Keratinocyte (primary cell): ENCODE measurements around the gene SLCO3A1. TPM values are rescaled to one million over a fixed set of nuclear protein-coding genes. Genes with fewer than 3 reads are reported as not detected.

Source experiments
- DNase-seq: peaks from one replicate; pipeline ENCODE4 v3.0.0-alpha.2; 2011; ENCODE audit warnings: low read depth, missing footprints, low spot score
- FAIRE-seq: peaks from 2 replicates; lab custom pipeline; 2011; peaks lifted over from hg19 to GRCh38; lab: Jason Lieb, UNC
- H2AFZ ChIP-seq: 2 replicates; pipeline ENCODE4 v1.6.0; 2012; ENCODE audit warnings: low read length, control low read depth, inconsistent platforms; ENCODE audit not compliant: control insufficient read depth
- H3K27ac ChIP-seq: 2 replicates; pipeline ENCODE4 v1.5.1; 2011; ENCODE audit warnings: low read length; ENCODE audit not compliant: control insufficient read depth, insufficient read depth
- H3K27me3 ChIP-seq: 3 replicates; pipeline ENCODE4 v1.6.0; 2011; ENCODE audit warnings: low read length; ENCODE audit not compliant: control insufficient read depth, insufficient read depth; ENCODE audit errors: extremely low read depth
- H3K36me3 ChIP-seq, 2 experiments: 2 replicates in 1 of 2; 3 replicates in 1 of 2; pipeline ENCODE4 v1.5.1; 2011; ENCODE audit warnings: low read length in 2 of 2, mild to moderate bottlenecking in 1 of 2; ENCODE audit not compliant: control insufficient read depth in 2 of 2, insufficient read depth in 2 of 2; ENCODE audit errors: extremely low read depth in 1 of 2
- H3K4me1 ChIP-seq: 3 replicates; pipeline ENCODE4 v1.5.1; 2011; ENCODE audit warnings: low read length; ENCODE audit not compliant: control insufficient read depth, insufficient read depth; ENCODE audit errors: extremely low read depth
- H3K4me2 ChIP-seq: 3 replicates; pipeline ENCODE4 v1.6.0; 2011; ENCODE audit warnings: low read depth, low read length; ENCODE audit not compliant: control insufficient read depth, insufficient read depth; ENCODE audit errors: extremely low read depth
- H3K4me3 ChIP-seq, 3 experiments: fragments of 200-600 bp in 1 of 3; sonication (generic) in 1 of 3; 2 replicates in 2 of 3; 3 replicates in 1 of 3; pipeline ENCODE4 v1.5.1; 2011 to 2016; ENCODE audit warnings: low read length in 3 of 3, mild to moderate bottlenecking in 3 of 3, control low read depth in 2 of 3, inconsistent platforms in 1 of 3, low read depth in 1 of 3, mixed read lengths in 1 of 3, mixed run types in 1 of 3, moderate library complexity in 1 of 3; ENCODE audit not compliant: control insufficient read depth in 2 of 3, insufficient read depth in 2 of 3; ENCODE audit errors: extremely low read depth in 1 of 3
- H3K79me2 ChIP-seq: 2 replicates; pipeline ENCODE4 v1.6.0; 2012; ENCODE audit warnings: low read length; ENCODE audit not compliant: control insufficient read depth, insufficient read depth
- H3K9ac ChIP-seq: 3 replicates; pipeline ENCODE4 v1.6.0; 2011; ENCODE audit warnings: low read length; ENCODE audit not compliant: control insufficient read depth, insufficient read depth; ENCODE audit errors: extremely low read depth
- H3K9me1 ChIP-seq: 3 replicates; pipeline ENCODE4 v1.6.0; 2011; ENCODE audit warnings: low read length; ENCODE audit not compliant: control insufficient read depth, insufficient read depth; ENCODE audit errors: extremely low read depth
- H3K9me3 ChIP-seq: 2 replicates; pipeline ENCODE4 v1.5.1; 2012; ENCODE audit warnings: low read depth, low read length; ENCODE audit not compliant: control insufficient read depth
- H4K20me1 ChIP-seq: 3 replicates; pipeline ENCODE4 v1.6.0; 2011; ENCODE audit warnings: low read length; ENCODE audit not compliant: control insufficient read depth, insufficient read depth; ENCODE audit errors: extremely low read depth
- CTCF ChIP-seq, 3 experiments: IDR thresholded peaks in 1 of 3; conservative IDR thresholded peaks in 1 of 3; optimal IDR thresholded peaks in 1 of 3; 2 replicates in 2 of 3; 3 replicates in 1 of 3; pipeline versions ENCODE3 to v1.5.1; 2011; ENCODE audit warnings: low read length in 3 of 3, mild to moderate bottlenecking in 3 of 3, moderate library complexity in 2 of 3, control low read depth in 1 of 3, inconsistent platforms in 1 of 3; ENCODE audit not compliant: insufficient read depth in 2 of 3; ENCODE audit errors: extremely low read depth in 1 of 3
- EZH2 ChIP-seq: IDR thresholded peaks from one replicate; pipeline ENCODE4 v1.6.1; 2012; ENCODE audit warnings: inconsistent platforms, mild to moderate bottlenecking, low read length, moderate library complexity
- dilution Hi-C: fragments of 300-500 bp; cut with MboI; formaldehyde crosslinking; loops from one replicate; pipeline ENCODE4 v1.7.0; 2020; ENCODE audit warnings: low sequenced_read_pairs; ENCODE audit not compliant: extremely low pct_ligation_motif_present
- polyA plus RNA-seq, 5 experiments: library from polyadenylated mRNA; depleted of rRNA in 3 of 5; stranded (reverse) in 3 of 5; stranded (forward) in 1 of 5; unstranded in 1 of 5; fragments of >200 nt; gene quantifications; 1 replicate in 1 of 5; 2 replicates in 3 of 5; 3 replicates in 1 of 5; pipeline versions ENCODE4 v1.2.1 to v1.2.3, GENCODE V29; 2011 to 2012; ENCODE audit warnings: missing spikeins in 2 of 5, low read depth in 1 of 5, low replicate concordance in 1 of 5

The SLCO3A1 gene
- polyA plus RNA-seq, 1 donor (not counting 4 experiments of a cell fraction or from before 2014, with no cell fraction given) = 21.3 TPM

GRCh38 chr15:91985297-91985696, 131.8 kb downstream of the SLCO3A1 start:
- Histone ChIP-seq H3K36me3 (no peaks in the 10 kb centered on the region), H3K4me2 (no peak overlapping the region), H3K9me1 (no peaks in the 10 kb centered on the region), H3K27ac (no peak overlapping the region), H3K9me3 (no peaks in the 10 kb centered on the region), H2AFZ (no peak overlapping the region), H3K9ac (no peak overlapping the region), H3K27me3 (no peaks in the 10 kb centered on the region), H3K4me3 (no peak overlapping the region), H4K20me1 (no peaks in the 10 kb centered on the region), H3K4me1 (no peaks in the 10 kb centered on the region), H3K79me2 (peaks cover 35% of the 10 kb centered on the region)
- no peak for TF ChIP-seq EZH2
- TF ChIP-seq CTCF (optimal IDR thresholded peaks at IDR 0.05 in 1 of 3, IDR thresholded peaks at IDR 0.05 in 1 of 3, conservative IDR thresholded peaks at IDR 0.05 in 1 of 3; ENCODE audit: extremely low read depth in 1 of 3, insufficient read depth in 2 of 3, low read length in 3 of 3) = no peak
- dilution Hi-C loops = no loop called here
- FAIRE-seq (no peak), DNase-seq (no peak)

- TF ChIP-seq EZH2 = no peak
- TF ChIP-seq CTCF (optimal IDR thresholded peaks at IDR 0.05 in 1 of 3, IDR thresholded peaks at IDR 0.05 in 1 of 3, conservative IDR thresholded peaks at IDR 0.05 in 1 of 3; ENCODE audit: extremely low read depth in 1 of 3, insufficient read depth in 2 of 3, low read length in 3 of 3) = no peak
- DNase-seq (no peak), FAIRE-seq (no peak)
- H3K27me3 ChIP-seq = no peaks in the 10 kb centered on the region
- peaks cover 26% of the 10 kb centered on the region for H3K79me2 ChIP-seq
- H2AFZ ChIP-seq = no peak overlapping the region
- no peak overlapping the region for H3K27ac ChIP-seq
- no peak overlapping the region for H3K4me3 ChIP-seq
- no peak overlapping the region for H3K4me2 ChIP-seq
- no peaks in the 10 kb centered on the region for H3K9me3 ChIP-seq
- dilution Hi-C loops = no loop called here
- no peak overlapping the region for H3K9ac ChIP-seq
- no peaks in the 10 kb centered on the region for H3K36me3 ChIP-seq
- no peaks in the 10 kb centered on the region for H3K9me1 ChIP-seq
- no peaks in the 10 kb centered on the region for H4K20me1 ChIP-seq
- H3K4me1 ChIP-seq = peaks cover 9% of the 10 kb centered on the region
Observed at GRCh38 chr15:91988071-91988470, 134.6 kb downstream of the SLCO3A1 start.
